Measurements from ENCODE around the gene ITIH3. TPM values are rescaled to one million over a fixed set of nuclear protein-coding genes. Genes with fewer than 3 reads are reported as not detected.

ITIH3 gene
- total and polyA plus RNA-seq, 2 experiments from 2014 or later = 63.3 to 66.9 TPM

GRCh38 chr3:52813810-52814209 is 19.2 kb downstream of the ITIH3 start:
- no peaks in the 10 kb centered on the region for H3K9me3 ChIP-seq (ENCODE audit: low read depth)
- WGBS (ENCODE audit: low lambda C conversion rate, missing lambda C conversion rate) = 87% methylated on average over 8 of the region's 8 CpGs
- H3K9me2 ChIP-seq (replicated peaks; ENCODE audit: insufficient read depth) = no peaks in the 10 kb centered on the region
- H3K27ac ChIP-seq = no peak overlapping the region
- TF ChIP-seq EZH2phosphoT487 (IDR thresholded peaks at IDR 0.05; ENCODE audit: low read depth, severe bottlenecking, unreplicated experiment) (no peak), EZH2 (IDR thresholded peaks at IDR 0.05; ENCODE audit: borderline replicate concordance) (no peak)
- TF ChIP-seq, protein P1, sequence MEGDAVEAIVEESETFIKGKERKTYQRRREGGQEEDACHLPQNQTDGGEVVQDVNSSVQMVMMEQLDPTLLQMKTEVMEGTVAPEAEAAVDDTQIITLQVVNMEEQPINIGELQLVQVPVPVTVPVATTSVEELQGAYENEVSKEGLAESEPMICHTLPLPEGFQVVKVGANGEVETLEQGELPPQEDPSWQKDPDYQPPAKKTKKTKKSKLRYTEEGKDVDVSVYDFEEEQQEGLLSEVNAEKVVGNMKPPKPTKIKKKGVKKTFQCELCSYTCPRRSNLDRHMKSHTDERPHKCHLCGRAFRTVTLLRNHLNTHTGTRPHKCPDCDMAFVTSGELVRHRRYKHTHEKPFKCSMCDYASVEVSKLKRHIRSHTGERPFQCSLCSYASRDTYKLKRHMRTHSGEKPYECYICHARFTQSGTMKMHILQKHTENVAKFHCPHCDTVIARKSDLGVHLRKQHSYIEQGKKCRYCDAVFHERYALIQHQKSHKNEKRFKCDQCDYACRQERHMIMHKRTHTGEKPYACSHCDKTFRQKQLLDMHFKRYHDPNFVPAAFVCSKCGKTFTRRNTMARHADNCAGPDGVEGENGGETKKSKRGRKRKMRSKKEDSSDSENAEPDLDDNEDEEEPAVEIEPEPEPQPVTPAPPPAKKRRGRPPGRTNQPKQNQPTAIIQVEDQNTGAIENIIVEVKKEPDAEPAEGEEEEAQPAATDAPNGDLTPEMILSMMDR (IDR thresholded peaks at IDR 0.05; ENCODE audit: poor library complexity) = no peak
- no peaks in the 10 kb centered on the region for H3K36me3 ChIP-seq (replicated peaks; ENCODE audit: insufficient read depth, low read depth)
- H4K20me1 ChIP-seq (ENCODE audit: insufficient read depth, poor library complexity, severe bottlenecking) = no peaks in the 10 kb centered on the region
- no peaks in the 10 kb centered on the region for H3K79me2 ChIP-seq
- H3K4me2 ChIP-seq = no peak overlapping the region
- H3K4me3 ChIP-seq = no peak overlapping the region
- H2AFZ ChIP-seq = no peak overlapping the region
- H3K27me3 ChIP-seq = no peaks in the 10 kb centered on the region
- no peaks in the 10 kb centered on the region for H3K4me1 ChIP-seq (ENCODE audit: insufficient read depth)
- DNase-seq (ENCODE audit: low spot score) = no peak

DNA sequence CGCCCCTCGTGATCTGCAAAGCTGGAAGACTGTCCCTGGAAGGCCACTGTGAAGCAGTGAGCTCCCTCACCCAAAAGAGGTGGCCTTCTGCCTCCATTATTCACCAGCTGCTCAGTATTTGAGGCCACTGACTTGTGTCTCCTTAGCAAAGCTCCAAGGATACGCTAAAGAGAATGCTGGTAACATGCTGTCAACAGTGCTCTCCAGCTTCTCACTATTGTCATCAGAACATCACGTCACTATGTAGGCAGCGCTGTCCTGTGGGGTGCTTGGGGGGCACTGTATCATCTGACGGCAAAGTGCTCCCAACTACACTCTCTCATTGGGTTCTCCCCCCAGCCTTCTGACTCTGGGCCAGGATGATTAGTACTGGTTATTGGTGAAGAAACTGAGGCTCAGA is 21.6 kb downstream of the ITIH3 start:
- Histone ChIP-seq H3K9me2 (replicated peaks; ENCODE audit: insufficient read depth) (no peaks in the 10 kb centered on the region), H3K9me3 (ENCODE audit: low read depth) (no peaks in the 10 kb centered on the region), H2AFZ (no peak overlapping the region), H3K79me2 (no peaks in the 10 kb centered on the region), H3K4me1 (ENCODE audit: insufficient read depth) (no peaks in the 10 kb centered on the region), H3K27ac (no peak overlapping the region), H3K36me3 (replicated peaks; ENCODE audit: insufficient read depth, low read depth) (no peaks in the 10 kb centered on the region), H3K27me3 (no peaks in the 10 kb centered on the region), H4K20me1 (ENCODE audit: insufficient read depth, poor library complexity, severe bottlenecking) (no peaks in the 10 kb centered on the region), H3K4me3 (no peak overlapping the region), H3K4me2 (no peak overlapping the region)
- no peak for DNase-seq (ENCODE audit: low spot score)
- 96% methylated on average over 6 of the region's 6 CpGs for WGBS (ENCODE audit: low lambda C conversion rate, missing lambda C conversion rate)
- TF ChIP-seq, protein P1 (IDR thresholded peaks at IDR 0.05; ENCODE audit: poor library complexity) = no peak
- TF ChIP-seq EZH2 (IDR thresholded peaks at IDR 0.05; ENCODE audit: borderline replicate concordance) (no peak), EZH2phosphoT487 (IDR thresholded peaks at IDR 0.05; ENCODE audit: low read depth, severe bottlenecking, unreplicated experiment) (no peak)

- H3K4me1 ChIP-seq (ENCODE audit: insufficient read depth) = no peaks in the 10 kb centered on the region
- no peaks in the 10 kb centered on the region for H3K27me3 ChIP-seq
- no peak for TF ChIP-seq EZH2 (IDR thresholded peaks at IDR 0.05; ENCODE audit: borderline replicate concordance)
- no peak for TF ChIP-seq EZH2phosphoT487 (IDR thresholded peaks at IDR 0.05; ENCODE audit: low read depth, severe bottlenecking, unreplicated experiment)
- TF ChIP-seq, protein P1 (IDR thresholded peaks at IDR 0.05; ENCODE audit: poor library complexity) = no peak
- H3K9me2 ChIP-seq (replicated peaks; ENCODE audit: insufficient read depth) = no peaks in the 10 kb centered on the region
- H2AFZ ChIP-seq = no peak overlapping the region
- no peak overlapping the region for H3K27ac ChIP-seq
- no peaks in the 10 kb centered on the region for H3K9me3 ChIP-seq (ENCODE audit: low read depth)
- H3K36me3 ChIP-seq (replicated peaks; ENCODE audit: insufficient read depth, low read depth) = no peaks in the 10 kb centered on the region
- no peaks in the 10 kb centered on the region for H3K79me2 ChIP-seq
- DNase-seq (ENCODE audit: low spot score) = no peak
- H3K4me2 ChIP-seq = no peak overlapping the region
- no peaks in the 10 kb centered on the region for H4K20me1 ChIP-seq (ENCODE audit: insufficient read depth, poor library complexity, severe bottlenecking)
- WGBS (ENCODE audit: low lambda C conversion rate, missing lambda C conversion rate) = 89% methylated on average over 10 of the region's 10 CpGs
- no peak overlapping the region for H3K4me3 ChIP-seq
Measured at GRCh38 chr3:52816654-52817053, 22.1 kb downstream of the ITIH3 start.

DNA sequence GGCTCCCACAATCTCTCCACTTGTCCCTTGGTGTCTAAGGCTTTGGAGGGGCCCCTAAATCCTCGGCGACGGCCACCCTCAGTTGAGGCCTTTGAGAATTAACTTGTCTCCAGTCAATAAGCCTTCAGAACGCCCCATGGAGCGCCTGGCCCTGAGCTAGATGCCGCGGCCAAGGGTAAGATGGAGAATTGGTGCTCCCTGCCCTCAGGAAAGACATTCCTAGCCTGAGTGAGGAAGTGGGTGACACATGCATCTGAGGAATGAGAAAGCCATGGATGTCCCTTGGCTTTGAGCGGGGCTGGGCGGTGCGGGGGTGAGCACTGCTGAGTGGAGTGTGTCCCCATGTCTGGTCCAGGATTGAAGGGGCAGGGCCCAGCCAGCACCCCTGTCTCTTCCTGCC is 22.6 kb downstream of the ITIH3 start:
- H3K4me1 ChIP-seq (ENCODE audit: insufficient read depth) = no peaks in the 10 kb centered on the region
- no peaks in the 10 kb centered on the region for H3K36me3 ChIP-seq (replicated peaks; ENCODE audit: insufficient read depth, low read depth)
- H3K9me2 ChIP-seq (replicated peaks; ENCODE audit: insufficient read depth) = no peaks in the 10 kb centered on the region
- no peak overlapping the region for H2AFZ ChIP-seq
- H3K9me3 ChIP-seq (ENCODE audit: low read depth) = no peaks in the 10 kb centered on the region
- TF ChIP-seq EZH2 (IDR thresholded peaks at IDR 0.05; ENCODE audit: borderline replicate concordance) (no peak), EZH2phosphoT487 (IDR thresholded peaks at IDR 0.05; ENCODE audit: low read depth, severe bottlenecking, unreplicated experiment) (no peak)
- TF ChIP-seq, protein P1 (IDR thresholded peaks at IDR 0.05; ENCODE audit: poor library complexity) = no peak
- no peak overlapping the region for H3K4me3 ChIP-seq
- 98% methylated on average over 10 of the region's 10 CpGs for WGBS (ENCODE audit: low lambda C conversion rate, missing lambda C conversion rate)
- H3K4me2 ChIP-seq = no peak overlapping the region
- H3K27me3 ChIP-seq = no peaks in the 10 kb centered on the region
- DNase-seq (ENCODE audit: low spot score) = no peak
- no peaks in the 10 kb centered on the region for H4K20me1 ChIP-seq (ENCODE audit: insufficient read depth, poor library complexity, severe bottlenecking)
- no peaks in the 10 kb centered on the region for H3K79me2 ChIP-seq
- H3K27ac ChIP-seq = no peak overlapping the region
